KMS-11 (cell line): ENCODE measurements around the gene VPS35L.
A peak's percentile ranks its signal among the peaks of the same experiment; 100 is the strongest.
"Not testable (repeated sequence)": the region's sequence is repeated elsewhere in the genome, so short reads cannot be mapped to it uniquely, and the experiment has no call there.

Source experiments
- H2AFZ ChIP-seq: fragments of 200-600 bp; sonication (generic); 2 replicates; pipeline ENCODE4 v1.6.1; 2016; ENCODE audit warnings: antibody characterized with exemption, mixed run types, low read depth
- H3K27ac ChIP-seq: fragments of 200-600 bp; sonication (generic); 2 replicates; pipeline ENCODE4 v1.6.1; 2016; ENCODE audit warnings: mild to moderate bottlenecking, mixed run types
- H3K27me3 ChIP-seq: fragments of 200-600 bp; sonication (generic); 2 replicates; pipeline ENCODE4 v1.6.1; 2017; ENCODE audit warnings: mild to moderate bottlenecking, low read depth, mixed run types, moderate library complexity; ENCODE audit not compliant: insufficient read depth
- H3K36me3 ChIP-seq: fragments of 200-600 bp; sonication (generic); 2 replicates; pipeline ENCODE4 v1.6.1; 2017; ENCODE audit warnings: mild to moderate bottlenecking, mixed run types; ENCODE audit not compliant: insufficient read depth
- H3K4me1 ChIP-seq: fragments of 200-600 bp; sonication (generic); 2 replicates; pipeline ENCODE4 v1.6.1; 2016; ENCODE audit warnings: mild to moderate bottlenecking, low read depth, mixed run types; ENCODE audit not compliant: poor library complexity, severe bottlenecking
- H3K4me2 ChIP-seq: fragments of 200-600 bp; sonication (generic); 2 replicates; pipeline ENCODE4 v1.7.0; 2016; ENCODE audit warnings: mild to moderate bottlenecking, mixed run types
- H3K4me3 ChIP-seq: fragments of 200-600 bp; sonication (generic); IDR thresholded peaks from 2 replicates; pipeline ENCODE4 v1.6.1; 2017; ENCODE audit warnings: low read depth, low read length, mixed read lengths; ENCODE audit not compliant: insufficient read depth
- H3K79me2 ChIP-seq: fragments of 200-600 bp; sonication (generic); 2 replicates; pipeline ENCODE4 v1.6.1; 2016; ENCODE audit warnings: low read depth, mixed run types; ENCODE audit not compliant: insufficient read depth
- H3K9ac ChIP-seq: fragments of 200-600 bp; sonication (generic); 2 replicates; pipeline ENCODE4 v1.6.1; 2016; ENCODE audit warnings: mild to moderate bottlenecking, mixed run types
- H4K20me1 ChIP-seq: fragments of 200-600 bp; sonication (generic); 2 replicates; pipeline ENCODE4 v1.6.1; 2016; ENCODE audit warnings: mild to moderate bottlenecking, mixed run types; ENCODE audit not compliant: insufficient read depth
- CTCF ChIP-seq: fragments of 200-600 bp; sonication (generic); conservative IDR thresholded peaks from 2 replicates; pipeline ENCODE4 v1.6.1; 2017; ENCODE audit warnings: low read depth, mild to moderate bottlenecking, antibody characterized with exemption, low read length, moderate library complexity, mixed read lengths

The VPS35L gene

GRCh38 chr16:19715566-19715965 is 160.1 kb downstream of the VPS35L start:
- Histone ChIP-seq H4K20me1 (no peaks in the 10 kb centered on the region), H3K27me3 (no peaks in the 10 kb centered on the region), H3K9ac (no peak overlapping the region), H3K79me2 (peaks cover 49% of the 10 kb centered on the region), H3K4me1 (peaks cover 10% of the 10 kb centered on the region), H3K4me3 (no peak overlapping the region), H2AFZ (no peak overlapping the region), H3K27ac (no peak overlapping the region), H3K4me2 (no peak overlapping the region), H3K36me3 (no peaks in the 10 kb centered on the region)
- no peak for TF ChIP-seq CTCF

GRCh38 chr16:19716183-19716582 is 160.7 kb downstream of the VPS35L start:
- Histone ChIP-seq H3K4me1 (peaks cover 10% of the 10 kb centered on the region), H4K20me1 (no peaks in the 10 kb centered on the region), H3K27me3 (no peaks in the 10 kb centered on the region), H3K4me3 (no peak overlapping the region), H2AFZ (no peak overlapping the region), H3K4me2 (peak overlapping the region; percentile 75), H3K36me3 (no peaks in the 10 kb centered on the region), H3K9ac (no peak overlapping the region), H3K27ac (no peak overlapping the region), H3K79me2 (peaks cover 49% of the 10 kb centered on the region)
- TF ChIP-seq CTCF = no peak

- H3K36me3 ChIP-seq, H3K27me3 ChIP-seq, H2AFZ ChIP-seq, H4K20me1 ChIP-seq, H3K9ac ChIP-seq, H3K4me3 ChIP-seq, H3K27ac ChIP-seq: not testable (repeated sequence)
- H3K79me2 ChIP-seq = peaks cover 49% of the 10 kb centered on the region
- H3K4me2 ChIP-seq = peak overlapping the region; percentile 75
- peaks cover 10% of the 10 kb centered on the region for H3K4me1 ChIP-seq
Measured at GRCh38 chr16:19716728-19717127, 161.2 kb downstream of the VPS35L start.

- Histone ChIP-seq H3K4me2 (peak overlapping the region; percentile 75), H3K4me1 (peaks cover 10% of the 10 kb centered on the region), H3K27ac (peak overlapping the region; percentile 65), H3K36me3 (no peaks in the 10 kb centered on the region), H3K9ac (peak overlapping the region; percentile 91), H4K20me1 (no peaks in the 10 kb centered on the region), H3K27me3 (no peaks in the 10 kb centered on the region), H3K79me2 (peaks cover 46% of the 10 kb centered on the region), H2AFZ (peak overlapping the region; percentile 80), H3K4me3 (peak overlapping the region; percentile 15)
- no peak for TF ChIP-seq CTCF
Measured at GRCh38 chr16:19717314-19717713, 161.8 kb downstream of the VPS35L start.

- Histone ChIP-seq H3K4me2 (peak within 1 kb of the TSS; percentile 75), H3K36me3 (no peaks in the 10 kb centered on the region), H3K27me3 (no peaks in the 10 kb centered on the region), H3K9ac (peak within 1 kb of the TSS; percentile 91), H3K4me3 (peak within 1 kb of the TSS; percentile 44), H3K79me2 (peaks cover 40% of the 10 kb centered on the region), H3K4me1 (peaks cover 10% of the 10 kb centered on the region), H4K20me1 (no peaks in the 10 kb centered on the region), H3K27ac (peak within 1 kb of the TSS; percentile 65), H2AFZ (peak within 1 kb of the TSS; percentile 80)
- TF ChIP-seq CTCF = no peak
Measured at GRCh38 chr16:19717741-19718623, 162.5 kb downstream of the VPS35L start, which contains the start of the genes IQCK and KNOP1. Gene IQCK, plus strand, starts transcription at chr16:19718271. Its CDS starts 36 bp downstream, at chr16:19718307. Gene KNOP1, minus strand, starts transcription at chr16:19718227. Its CDS starts 3,192 bp downstream, at chr16:19715035.
